Epithelial cell of proximal tubule (primary cell): Measurements from ENCODE around the gene MRLN. TPM values are rescaled to one million over a fixed set of nuclear protein-coding genes. Genes with fewer than 3 reads are reported as not detected.

Experiments used
- DNase-seq: peaks from one replicate; pipeline ENCODE4 v3.0.0-alpha.2; 2011; ENCODE audit warnings: low read depth
- H3K4me3 ChIP-seq: 2 replicates; pipeline ENCODE4 v1.5.1; 2011; ENCODE audit warnings: low read depth, mild to moderate bottlenecking, low read length
- total RNA-seq: library from RNA; depleted of rRNA; stranded (reverse); fragments of >200 nt; gene quantifications from 2 replicates; pipeline ENCODE4 v1.2.3, GENCODE V29; 2015
- TF ChIP-seq, protein P1 (sequence below): conservative IDR thresholded peaks from 2 replicates; pipeline ENCODE4 v1.5.1; 2012; ENCODE audit warnings: low read depth, mild to moderate bottlenecking, low read length

MRLN gene
- total RNA-seq, 1 donor from 2014 or later, result not detected

DNA sequence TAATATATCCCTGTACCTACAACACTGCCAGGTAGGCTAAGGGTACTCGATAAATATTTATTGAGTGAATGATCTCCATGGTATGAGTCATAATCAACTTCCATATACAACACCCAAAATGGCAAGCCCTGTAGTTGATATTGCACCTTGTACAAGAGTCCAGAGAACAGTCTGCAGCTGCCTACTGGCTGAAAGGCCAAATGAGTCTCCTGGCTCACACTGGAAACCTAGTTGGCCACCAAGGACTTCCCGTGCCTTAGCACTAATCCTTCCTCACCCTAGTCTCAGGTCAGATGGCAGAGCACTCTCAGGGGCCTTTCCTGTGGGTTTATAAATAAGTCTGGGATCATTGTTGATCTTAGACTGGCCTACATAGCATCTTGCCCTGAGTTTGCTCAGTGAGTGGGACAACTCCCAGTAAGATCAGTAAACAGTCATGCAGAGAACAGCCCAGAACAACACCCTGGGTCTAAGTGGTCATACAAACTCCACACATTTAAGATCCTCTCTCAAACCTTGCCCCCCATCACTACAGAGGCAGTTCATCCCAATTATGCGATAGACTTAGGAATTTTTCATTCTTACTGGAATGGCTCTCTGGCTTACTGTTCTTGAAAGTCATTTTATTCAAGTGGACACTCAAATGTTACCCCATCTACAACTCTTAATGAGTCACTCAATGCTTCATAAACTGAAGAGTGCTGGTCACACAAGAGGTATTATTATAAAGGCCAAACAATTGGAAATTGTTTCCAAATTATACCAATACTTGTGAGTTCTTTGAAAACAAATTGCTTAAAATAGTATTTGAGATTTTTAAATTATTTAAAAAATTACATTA is 28.9 kb downstream of the MRLN start:
- TF ChIP-seq, protein P1, sequence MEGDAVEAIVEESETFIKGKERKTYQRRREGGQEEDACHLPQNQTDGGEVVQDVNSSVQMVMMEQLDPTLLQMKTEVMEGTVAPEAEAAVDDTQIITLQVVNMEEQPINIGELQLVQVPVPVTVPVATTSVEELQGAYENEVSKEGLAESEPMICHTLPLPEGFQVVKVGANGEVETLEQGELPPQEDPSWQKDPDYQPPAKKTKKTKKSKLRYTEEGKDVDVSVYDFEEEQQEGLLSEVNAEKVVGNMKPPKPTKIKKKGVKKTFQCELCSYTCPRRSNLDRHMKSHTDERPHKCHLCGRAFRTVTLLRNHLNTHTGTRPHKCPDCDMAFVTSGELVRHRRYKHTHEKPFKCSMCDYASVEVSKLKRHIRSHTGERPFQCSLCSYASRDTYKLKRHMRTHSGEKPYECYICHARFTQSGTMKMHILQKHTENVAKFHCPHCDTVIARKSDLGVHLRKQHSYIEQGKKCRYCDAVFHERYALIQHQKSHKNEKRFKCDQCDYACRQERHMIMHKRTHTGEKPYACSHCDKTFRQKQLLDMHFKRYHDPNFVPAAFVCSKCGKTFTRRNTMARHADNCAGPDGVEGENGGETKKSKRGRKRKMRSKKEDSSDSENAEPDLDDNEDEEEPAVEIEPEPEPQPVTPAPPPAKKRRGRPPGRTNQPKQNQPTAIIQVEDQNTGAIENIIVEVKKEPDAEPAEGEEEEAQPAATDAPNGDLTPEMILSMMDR, result no peak
- no peak overlapping the region for H3K4me3 ChIP-seq
- no peak for DNase-seq

- no peak for DNase-seq
- TF ChIP-seq, protein P1, result no peak
- H3K4me3 ChIP-seq, result no peak overlapping the region
Measured at GRCh38 chr10:59720377-59720776, 32.9 kb downstream of the MRLN start.

DNA sequence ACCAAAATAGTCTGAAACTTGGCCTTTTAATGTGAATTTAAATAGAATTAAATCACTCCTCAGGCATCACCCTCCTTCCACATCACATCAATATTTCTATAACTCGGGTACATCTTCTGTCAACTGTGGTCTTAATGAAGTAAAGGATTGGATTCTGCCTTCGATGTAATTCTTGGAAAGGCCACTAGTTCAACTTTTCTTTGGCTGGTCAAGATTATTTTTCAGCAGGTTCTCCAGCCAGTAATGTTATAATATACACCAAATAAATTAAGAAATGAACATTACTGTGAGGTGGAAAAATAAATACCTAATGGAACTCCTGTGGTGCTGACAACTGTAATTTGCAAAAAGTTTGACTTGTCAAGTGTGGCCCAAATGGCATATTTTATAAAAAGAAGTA is 33.9 kb downstream of the MRLN start:
- no peak overlapping the region for H3K4me3 ChIP-seq
- TF ChIP-seq, protein P1, result peak; percentile 28
- no peak for DNase-seq

DNA sequence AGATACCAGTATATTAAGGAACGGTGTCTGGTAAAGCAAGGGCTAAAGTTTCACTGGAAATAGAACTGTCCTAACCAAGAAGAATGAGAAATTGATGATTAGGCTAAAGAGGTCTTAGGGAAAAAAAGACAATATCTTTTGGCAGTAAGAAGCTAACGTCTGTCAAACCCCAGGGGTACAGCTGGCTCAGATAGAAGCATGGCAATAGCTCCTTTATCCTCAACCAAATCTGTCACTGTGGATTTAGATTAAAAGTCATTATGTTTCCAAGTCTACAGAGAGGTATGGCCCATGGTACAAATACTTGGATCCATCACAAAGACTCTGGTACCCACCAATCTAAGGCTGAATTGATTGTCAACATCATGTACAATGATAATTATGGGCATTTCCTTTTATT is 35.0 kb downstream of the MRLN start:
- no peak for DNase-seq
- no peak overlapping the region for H3K4me3 ChIP-seq
- TF ChIP-seq, protein P1, result no peak

DNA sequence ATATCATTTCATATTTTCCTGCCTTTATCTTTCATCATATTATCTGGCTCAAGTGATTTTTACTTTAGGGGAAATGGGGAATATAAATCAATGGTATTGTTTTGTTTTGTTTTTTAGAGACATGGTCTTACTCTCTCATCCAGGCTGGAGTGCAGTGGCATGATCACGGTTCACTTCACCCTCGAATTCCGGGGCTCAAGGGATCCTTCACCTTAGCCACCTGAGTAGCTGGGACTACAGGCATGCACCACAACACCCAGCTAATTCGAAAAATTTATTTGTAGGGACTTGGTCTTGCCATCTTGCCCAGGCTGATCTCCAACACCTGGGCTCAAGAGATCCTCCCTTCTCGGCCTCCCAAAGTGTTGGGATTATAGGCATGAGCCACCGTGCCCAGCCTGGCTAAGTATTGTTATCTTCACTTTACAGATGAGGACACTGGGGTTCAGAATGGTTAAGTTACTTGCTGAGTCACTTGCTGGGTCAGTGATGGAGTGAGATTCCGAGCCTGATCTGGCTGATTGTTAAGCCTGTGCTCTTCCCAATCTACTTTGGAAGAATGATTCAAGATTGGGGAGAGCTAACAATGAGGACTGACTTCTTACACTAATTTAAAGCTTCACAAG is 39.9 kb downstream of the MRLN start:
- DNase-seq, result no peak
- no peak overlapping the region for H3K4me3 ChIP-seq
- TF ChIP-seq, protein P1, result no peak

DNA sequence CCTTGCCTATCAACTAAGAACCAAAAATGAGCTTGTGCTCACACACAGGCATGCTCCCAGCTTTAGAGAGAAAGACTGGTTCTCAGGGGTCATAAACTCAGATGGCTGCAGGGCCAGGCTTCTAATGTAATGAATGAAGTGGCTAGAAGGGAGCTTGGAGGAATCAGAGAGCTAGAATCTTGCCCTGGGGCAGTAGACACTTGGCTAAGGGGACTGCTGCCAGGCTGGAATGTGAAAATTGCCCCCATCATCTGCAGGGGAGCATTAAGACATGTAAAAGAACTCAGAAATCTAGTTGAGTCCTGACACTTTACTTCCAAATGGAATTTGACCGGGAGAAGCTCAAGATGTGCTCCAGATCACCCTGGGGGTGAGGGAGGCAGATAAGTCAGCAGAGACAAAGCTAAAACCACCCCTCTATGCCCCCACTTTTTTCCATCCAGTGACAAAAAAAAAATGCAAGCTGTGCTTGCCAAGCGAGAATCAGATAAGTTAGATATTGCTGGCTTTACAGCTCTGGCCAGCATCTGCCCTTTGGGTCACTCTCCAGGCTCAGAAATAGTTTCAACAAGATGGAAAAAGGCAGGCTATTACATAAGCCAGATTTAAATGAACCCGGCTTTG is 41.3 kb downstream of the MRLN start:
- no peak for DNase-seq
- H3K4me3 ChIP-seq, result no peak overlapping the region
- TF ChIP-seq, protein P1, result no peak
